HCT116 (cell line): ENCODE results near the gene ZNF562.

ENCODE experiments used
- CBX3 ChIP-seq: IDR thresholded peaks from 2 replicates; pipeline ENCODE4 v1.6.1; 2012; ENCODE audit warnings: low read depth
- CTCF ChIP-seq, 3 experiments: fragments of 200-600 bp in 1 of 3; sonication (generic) in 1 of 3; IDR thresholded peaks in 2 of 3; conservative IDR thresholded peaks in 1 of 3; 2 replicates each; pipeline ENCODE4 v1.5.1; 2012 to 2017; ENCODE audit warnings: low read depth in 2 of 3, low read length in 2 of 3, antibody characterized with exemption in 1 of 3, borderline replicate concordance in 1 of 3, control low read depth in 1 of 3, mild to moderate bottlenecking in 1 of 3, mixed read lengths in 1 of 3, mixed run types in 1 of 3, moderate library complexity in 1 of 3; ENCODE audit not compliant: insufficient read depth in 1 of 3
- JUND ChIP-seq: IDR thresholded peaks from 2 replicates; pipeline ENCODE4 v1.6.1; 2012
- MAX ChIP-seq: IDR thresholded peaks from 2 replicates; pipeline ENCODE4 v1.6.1; 2012
- POLR2A ChIP-seq: IDR thresholded peaks from 2 replicates; pipeline ENCODE4 v1.7.0; 2011; ENCODE audit warnings: borderline replicate concordance; ENCODE audit not compliant: insufficient read depth, insufficient read length; ENCODE audit errors: extremely low read depth
- POLR2AphosphoS5 ChIP-seq: IDR thresholded peaks from 2 replicates; pipeline ENCODE4 v1.6.1; 2011; ENCODE audit warnings: mild to moderate bottlenecking, low read depth, low read length, moderate library complexity
- REST ChIP-seq: IDR thresholded peaks from 2 replicates; pipeline ENCODE4 v1.6.1; 2012; ENCODE audit warnings: low read depth
- TCF7L2 ChIP-seq: IDR thresholded peaks from 2 replicates; pipeline ENCODE4 v1.7.0; 2011; ENCODE audit warnings: borderline replicate concordance, inconsistent platforms; ENCODE audit not compliant: insufficient read depth, insufficient read length; ENCODE audit errors: extremely low read depth
- YY1 ChIP-seq: IDR thresholded peaks from 2 replicates; pipeline ENCODE4 v1.6.1; 2011; ENCODE audit warnings: low read length, low read depth, moderate library complexity, mild to moderate bottlenecking; ENCODE audit not compliant: insufficient replicate concordance; ENCODE audit errors: extremely low read depth

GRCh38 chr19:9640956-9641355, 33.9 kb downstream of the ZNF562 start:
- TF ChIP-seq POLR2AphosphoS5 (no peak), CTCF (IDR thresholded peaks at IDR 0.05 in 2 of 3, conservative IDR thresholded peaks at IDR 0.05 in 1 of 3; ENCODE audit: borderline replicate concordance in 1 of 3, insufficient read depth in 1 of 3, low read depth in 2 of 3, low read length in 2 of 3) (no peak), MAX (no peak), REST (no peak), TCF7L2 (no peak), POLR2A (no peak), CBX3 (no peak), JUND (no peak), YY1 (no peak)
